B cell (primary cell): ENCODE measurements around the gene TMEM134. TPM values are rescaled to one million over a fixed set of nuclear protein-coding genes. Genes with fewer than 3 reads are reported as not detected.
A peak's percentile ranks its signal among the peaks of the same experiment; 100 is the strongest.

Experiments
- ATAC-seq: fragments of 200-7000 bp; cut with Tn5 transposase; one replicate; pipeline ENCODE4 v1.10.0; 2021; ENCODE audit warnings: low read depth, mild to moderate bottlenecking, moderate number of reproducible peaks, moderate library complexity
- CTCF ChIA-PET: fragments of 350-600 bp; sonication (Branson Sonifier 250); formaldehyde crosslinking; loops from one replicate; lab custom pipeline; 2021; ENCODE audit warnings: antibody characterized with exemption, inconsistent platforms; lab: Charles Lee
- POLR2A ChIA-PET: fragments of 350-600 bp; sonication (Branson Sonifier 250); formaldehyde crosslinking; loops from one replicate; lab custom pipeline; 2021; ENCODE audit warnings: antibody characterized with exemption; lab: Charles Lee
- DNase-seq: peaks from one replicate; pipeline ENCODE4 v3.0.0; 2013
- H2AFZ ChIP-seq: 2 replicates; pipeline ENCODE4 v1.6.1; 2012; ENCODE audit warnings: mild to moderate bottlenecking, low read depth, low read length; ENCODE audit not compliant: insufficient read depth, poor library complexity, severe bottlenecking
- H3K27ac ChIP-seq, 2 donors: 1 replicate in 1 of 2; 2 replicates in 1 of 2; pipeline ENCODE4 v1.5.1; 2012 to 2013; ENCODE audit warnings: low read length in 2 of 2, mild to moderate bottlenecking in 2 of 2, moderate library complexity in 1 of 2
- H3K27me3 ChIP-seq, 4 experiments: fragments of 200-600 bp in 1 of 4; sonication (generic) in 1 of 4; replicated peaks in 1 of 4; 1 replicate in 2 of 4; 2 replicates in 2 of 4; pipeline versions ENCODE4 v1.6.1 to v1.7.0; 2013 to 2016; ENCODE audit warnings: low read length in 3 of 4, mild to moderate bottlenecking in 2 of 4, mixed read lengths in 1 of 4, moderate library complexity in 1 of 4; ENCODE audit not compliant: insufficient read depth in 4 of 4, control insufficient read depth in 3 of 4; ENCODE audit errors: control extremely low read depth in 1 of 4
- H3K36me3 ChIP-seq, 2 experiments: replicated peaks in 1 of 2; 1 replicate in 1 of 2; 2 replicates in 1 of 2; pipeline versions ENCODE4 v1.6.1 to v1.7.1; 2013; ENCODE audit warnings: low read length in 1 of 2; ENCODE audit not compliant: insufficient read depth in 2 of 2, control insufficient read depth in 1 of 2; ENCODE audit errors: control extremely low read depth in 1 of 2, extremely low read depth in 1 of 2
- H3K4me1 ChIP-seq, 2 donors: fragments of 200-600 bp in 1 of 2; sonication (generic) in 1 of 2; 1 replicate in 1 of 2; 2 replicates in 1 of 2; pipeline versions ENCODE4 v1.5.1 to v1.6.1; 2013 to 2017; ENCODE audit warnings: low read length in 2 of 2; ENCODE audit not compliant: control insufficient read depth in 2 of 2, insufficient read depth in 2 of 2
- H3K4me2 ChIP-seq: replicated peaks from 2 replicates; pipeline ENCODE3; 2012; ENCODE audit warnings: mild to moderate bottlenecking, low read depth, low read length; ENCODE audit not compliant: poor library complexity, severe bottlenecking
- H3K4me3 ChIP-seq, 5 experiments: fragments of 200-600 bp in 1 of 5; sonication (generic) in 1 of 5; 1 replicate in 3 of 5; 2 replicates in 2 of 5; pipeline versions ENCODE4 v1.5.1 to v1.7.0; 2011 to 2016; ENCODE audit warnings: low read length in 4 of 5, mild to moderate bottlenecking in 4 of 5, low read depth in 2 of 5, control low read depth in 1 of 5, moderate library complexity in 1 of 5; ENCODE audit not compliant: insufficient read depth in 1 of 5; ENCODE audit errors: control extremely low read depth in 1 of 5, extremely low read depth in 1 of 5
- H3K79me2 ChIP-seq: fragments of 200-600 bp; sonication (generic); one replicate; pipeline ENCODE4 v1.6.0; 2016; ENCODE audit warnings: low read length; ENCODE audit not compliant: control insufficient read depth, insufficient read depth
- H3K9ac ChIP-seq: fragments of 200-600 bp; sonication (generic); 2 replicates; pipeline ENCODE4 v1.6.1; 2017; ENCODE audit warnings: mild to moderate bottlenecking, low read length, moderate library complexity
- H3K9me3 ChIP-seq, 3 donors: one replicate each; pipeline versions ENCODE4 v1.6.1 to v1.7.1; 2013; ENCODE audit warnings: low read length in 2 of 3; ENCODE audit not compliant: control insufficient read depth in 2 of 3, insufficient read depth in 1 of 3; ENCODE audit errors: control extremely low read depth in 1 of 3
- H4K20me1 ChIP-seq: 2 replicates; pipeline ENCODE4 v1.6.0; 2012; ENCODE audit warnings: mild to moderate bottlenecking, low read length; ENCODE audit not compliant: insufficient read depth, control insufficient read depth, poor library complexity, severe bottlenecking
- H3K27ac Mint-ChIP-seq: one replicate; pipeline ENCODE4 v1.8.0; 2021; ENCODE audit warnings: mixed read lengths
- H3K27me3 Mint-ChIP-seq: one replicate; pipeline ENCODE4 v1.8.0; 2021; ENCODE audit warnings: mixed read lengths
- H3K4me1 Mint-ChIP-seq: one replicate; pipeline ENCODE4 v1.8.0; 2021; ENCODE audit warnings: mixed read lengths
- H3K4me3 Mint-ChIP-seq: one replicate; pipeline ENCODE4 v1.8.0; 2021; ENCODE audit warnings: mixed read lengths
- H3K9me3 Mint-ChIP-seq: one replicate; pipeline ENCODE4 v1.8.0; 2022; ENCODE audit warnings: mixed read lengths; ENCODE audit not compliant: insufficient read depth
- EZH2 ChIP-seq: IDR thresholded peaks from 2 replicates; pipeline ENCODE4 v1.6.1; 2012; ENCODE audit warnings: borderline replicate concordance, low read depth, mild to moderate bottlenecking, moderate library complexity, low read length; ENCODE audit not compliant: insufficient read depth, poor library complexity, severe bottlenecking
- WGBS: methylation state at CpG from one replicate; pipeline ENCODE4 v1.1.5; 2013; ENCODE audit warnings: missing lambda C conversion rate; ENCODE audit not compliant: insufficient coverage; 5-methylcytosine and 5-hydroxymethylcytosine counted together
- intact Hi-C: fragments of 100-400 bp; cut with micrococcal nuclease; formaldehyde crosslinking; loops from one replicate; pipeline ENCODE4 v1.10.0; 2022
- polyA plus RNA-seq: library from polyadenylated mRNA; depleted of rRNA; stranded (reverse); fragments of >200 nt; gene quantifications from 2 replicates; pipeline ENCODE4 v1.2.3, GENCODE V29; 2012
- total RNA-seq, 2 donors: library from RNA; stranded (reverse); fragments of 120-200 nt in 1 of 2; gene quantifications; 1 replicate in 1 of 2; 2 replicates in 1 of 2; pipeline versions ENCODE4 v1.2.3 to v1.2.4, GENCODE V29; 2013 to 2022
- TF ChIP-seq, protein P1 (sequence below): fragments of 200-600 bp; IDR thresholded peaks from one replicate; pipeline ENCODE4 v1.8.0; 2022; ENCODE audit warnings: antibody characterized with exemption, mild to moderate bottlenecking

The TMEM134 gene
- total and polyA plus RNA-seq, 2 donors (not counting 1 experiment from before 2014, with no cell fraction given), result 167 to 197 TPM

DNA sequence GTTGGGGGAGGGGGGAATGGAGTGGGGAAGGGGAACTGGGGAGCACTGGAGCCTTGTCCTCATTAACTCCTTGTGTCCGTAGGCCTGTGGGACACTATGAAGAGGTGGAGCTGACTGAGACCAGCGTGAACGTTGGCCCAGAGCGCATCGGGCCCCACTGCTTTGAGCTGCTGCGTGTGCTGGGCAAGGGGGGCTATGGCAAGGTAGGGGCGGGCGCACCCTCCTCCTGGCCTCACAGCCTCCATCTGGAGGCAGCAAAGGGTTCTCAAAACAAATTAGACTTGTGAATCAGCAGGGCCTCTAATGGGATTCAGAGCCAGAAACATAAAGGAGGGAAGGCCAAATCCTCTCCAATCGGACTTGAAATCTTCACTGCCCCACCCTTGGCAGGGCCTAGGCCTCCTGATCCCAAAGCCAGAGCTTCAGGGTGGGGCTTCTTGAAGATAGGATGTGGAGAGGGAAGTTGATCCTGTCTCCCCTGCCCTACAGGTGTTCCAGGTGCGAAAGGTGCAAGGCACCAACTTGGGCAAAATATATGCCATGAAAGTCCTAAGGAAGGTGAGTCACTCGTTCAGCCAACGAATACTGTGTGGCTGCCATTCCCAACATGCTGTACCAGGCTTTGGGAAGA, 39.9 kb downstream of the TMEM134 start:
- H3K4me3 ChIP-seq, result peak overlapping the region; percentile 82 to 95 (median 91)
- intact Hi-C loops, result no loop called here

More for the DNA sequence above, 39.9 kb downstream of the TMEM134 start:
- peaks cover 50% of the 10 kb centered on the region for H3K4me1 Mint-ChIP-seq
- no peak for TF ChIP-seq EZH2
- TF ChIP-seq, protein P1, sequence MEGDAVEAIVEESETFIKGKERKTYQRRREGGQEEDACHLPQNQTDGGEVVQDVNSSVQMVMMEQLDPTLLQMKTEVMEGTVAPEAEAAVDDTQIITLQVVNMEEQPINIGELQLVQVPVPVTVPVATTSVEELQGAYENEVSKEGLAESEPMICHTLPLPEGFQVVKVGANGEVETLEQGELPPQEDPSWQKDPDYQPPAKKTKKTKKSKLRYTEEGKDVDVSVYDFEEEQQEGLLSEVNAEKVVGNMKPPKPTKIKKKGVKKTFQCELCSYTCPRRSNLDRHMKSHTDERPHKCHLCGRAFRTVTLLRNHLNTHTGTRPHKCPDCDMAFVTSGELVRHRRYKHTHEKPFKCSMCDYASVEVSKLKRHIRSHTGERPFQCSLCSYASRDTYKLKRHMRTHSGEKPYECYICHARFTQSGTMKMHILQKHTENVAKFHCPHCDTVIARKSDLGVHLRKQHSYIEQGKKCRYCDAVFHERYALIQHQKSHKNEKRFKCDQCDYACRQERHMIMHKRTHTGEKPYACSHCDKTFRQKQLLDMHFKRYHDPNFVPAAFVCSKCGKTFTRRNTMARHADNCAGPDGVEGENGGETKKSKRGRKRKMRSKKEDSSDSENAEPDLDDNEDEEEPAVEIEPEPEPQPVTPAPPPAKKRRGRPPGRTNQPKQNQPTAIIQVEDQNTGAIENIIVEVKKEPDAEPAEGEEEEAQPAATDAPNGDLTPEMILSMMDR, result no peak
- peak overlapping the region; percentile 99 for H3K4me3 Mint-ChIP-seq
- Histone ChIP-seq H2AFZ (peak overlapping the region; percentile 90), H3K27ac (peak overlapping the region; percentile 70 to 92), H4K20me1 (peaks cover 56% of the 10 kb centered on the region), H3K27me3 (no peaks in the 10 kb centered on the region), H3K4me2 (peak overlapping the region; percentile 92), H3K79me2 (peaks cover 63% of the 10 kb centered on the region), H3K4me1 (peaks cover 22 to 55% of the 10 kb centered on the region in 2 donors), H3K36me3 (peaks cover 0 to 35% of the 10 kb centered on the region in 2 experiments), H3K9ac (peak overlapping the region; percentile 89), H3K9me3 (no peaks in the 10 kb centered on the region)
- no peaks in the 10 kb centered on the region for H3K27me3 Mint-ChIP-seq
- DNase-seq (no peak), ATAC-seq (no peak)
- peak overlapping the region; percentile 96 for H3K27ac Mint-ChIP-seq
- no peaks in the 10 kb centered on the region for H3K9me3 Mint-ChIP-seq
- ChIA-PET CTCF (interaction anchor here (0.5 to 4.4 kb wide), 8 partner anchors 8 to 109 kb away, joined by 3 to 17 read pairs (median 4); partner anchors contain the start of genes AIP, PPP1CA and PTPRCAP), POLR2A (interaction anchor here (0.6 to 8.3 kb wide), 16 partner anchors 8 to 77 kb away, joined by 3 to 72 read pairs (median 5); partner anchors contain the start of genes POLD4, PPP1CA, PTPRCAP and RAD9A)
- WGBS, result 59% methylated on average over 11 of the region's 12 CpGs
